Measurements from ENCODE around the gene LIN9. TPM values are rescaled to one million over a fixed set of nuclear protein-coding genes. Genes with fewer than 3 reads are reported as not detected.

Gene LIN9
- total and polyA plus RNA-seq, 2 of the 13 experiments (the other 11 are each of a cell fraction or from before 2014, with no cell fraction given): 3.0 to 10.0 TPM

DNA sequence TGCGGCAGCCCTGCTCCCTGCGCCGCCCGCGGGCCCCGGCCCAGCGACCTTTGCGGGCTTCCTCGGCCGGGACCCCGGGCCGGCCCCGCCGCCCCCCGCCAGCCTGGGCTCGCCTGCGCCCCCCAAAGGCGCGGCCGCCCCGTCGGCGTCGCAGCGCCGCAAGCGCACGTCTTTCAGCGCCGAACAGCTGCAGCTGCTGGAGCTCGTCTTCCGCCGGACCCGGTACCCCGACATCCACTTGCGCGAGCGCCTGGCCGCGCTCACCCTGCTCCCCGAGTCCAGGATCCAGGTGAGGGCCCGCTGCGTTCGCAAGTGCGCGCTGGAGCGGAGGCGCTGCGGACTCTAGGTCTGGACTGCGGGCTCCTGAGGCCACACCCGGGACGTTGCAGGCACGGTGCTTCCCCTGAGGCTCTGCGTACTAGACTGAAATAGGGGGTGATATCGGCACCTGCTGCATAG, 85.1 kb downstream of the LIN9 start (continued):
- TF ChIP-seq, protein P1, sequence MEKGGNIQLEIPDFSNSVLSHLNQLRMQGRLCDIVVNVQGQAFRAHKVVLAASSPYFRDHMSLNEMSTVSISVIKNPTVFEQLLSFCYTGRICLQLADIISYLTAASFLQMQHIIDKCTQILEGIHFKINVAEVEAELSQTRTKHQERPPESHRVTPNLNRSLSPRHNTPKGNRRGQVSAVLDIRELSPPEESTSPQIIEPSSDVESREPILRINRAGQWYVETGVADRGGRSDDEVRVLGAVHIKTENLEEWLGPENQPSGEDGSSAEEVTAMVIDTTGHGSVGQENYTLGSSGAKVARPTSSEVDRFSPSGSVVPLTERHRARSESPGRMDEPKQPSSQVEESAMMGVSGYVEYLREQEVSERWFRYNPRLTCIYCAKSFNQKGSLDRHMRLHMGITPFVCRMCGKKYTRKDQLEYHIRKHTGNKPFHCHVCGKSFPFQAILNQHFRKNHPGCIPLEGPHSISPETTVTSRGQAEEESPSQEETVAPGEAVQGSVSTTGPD (CRISPR knock-in tag; IDR thresholded peaks at IDR 0.05): no peak
- TF ChIP-seq ZNF451 (CRISPR knock-in tag; IDR thresholded peaks at IDR 0.05): no peak
- no peak for TF ChIP-seq ZNF589 (CRISPR knock-in tag; conservative IDR thresholded peaks at IDR 0.05)
- no peak for TF ChIP-seq NFKBIZ (CRISPR knock-in tag; IDR thresholded peaks at IDR 0.05)
- no peak for TF ChIP-seq ZNF431 (CRISPR knock-in tag; IDR thresholded peaks at IDR 0.05; ENCODE audit: borderline replicate concordance, low read depth)
- no peak for TF ChIP-seq CEBPG (CRISPR knock-in tag; IDR thresholded peaks at IDR 0.05)
- no peak for TF ChIP-seq ZSCAN30 (CRISPR knock-in tag; IDR thresholded peaks at IDR 0.05)
- peak; percentile 97 for TF ChIP-seq HNRNPLL (IDR thresholded peaks at IDR 0.05; ENCODE audit: low read depth, low read length, poor library complexity, severe bottlenecking)
- TF ChIP-seq, protein P2, sequence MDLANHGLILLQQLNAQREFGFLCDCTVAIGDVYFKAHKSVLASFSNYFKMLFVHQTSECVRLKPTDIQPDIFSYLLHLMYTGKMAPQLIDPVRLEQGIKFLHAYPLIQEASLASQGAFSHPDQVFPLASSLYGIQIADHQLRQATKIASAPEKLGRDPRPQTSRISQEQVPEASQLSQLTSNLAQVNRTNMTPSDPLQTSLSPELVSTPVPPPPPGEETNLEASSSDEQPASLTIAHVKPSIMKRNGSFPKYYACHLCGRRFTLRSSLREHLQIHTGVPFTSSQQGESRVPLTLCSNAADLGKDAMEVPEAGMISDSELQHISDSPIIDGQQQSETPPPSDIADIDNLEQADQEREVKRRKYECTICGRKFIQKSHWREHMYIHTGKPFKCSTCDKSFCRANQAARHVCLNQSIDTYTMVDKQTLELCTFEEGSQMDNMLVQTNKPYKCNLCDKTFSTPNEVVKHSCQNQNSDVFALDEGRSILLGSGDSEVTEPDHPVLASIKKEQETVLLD (CRISPR knock-in tag; IDR thresholded peaks at IDR 0.05; ENCODE audit: low read depth): no peak
- no peak for TF ChIP-seq ZNF17 (CRISPR knock-in tag; IDR thresholded peaks at IDR 0.05)
- TF ChIP-seq ZNF12 (CRISPR knock-in tag; IDR thresholded peaks at IDR 0.05): no peak
- TF ChIP-seq, protein P3, sequence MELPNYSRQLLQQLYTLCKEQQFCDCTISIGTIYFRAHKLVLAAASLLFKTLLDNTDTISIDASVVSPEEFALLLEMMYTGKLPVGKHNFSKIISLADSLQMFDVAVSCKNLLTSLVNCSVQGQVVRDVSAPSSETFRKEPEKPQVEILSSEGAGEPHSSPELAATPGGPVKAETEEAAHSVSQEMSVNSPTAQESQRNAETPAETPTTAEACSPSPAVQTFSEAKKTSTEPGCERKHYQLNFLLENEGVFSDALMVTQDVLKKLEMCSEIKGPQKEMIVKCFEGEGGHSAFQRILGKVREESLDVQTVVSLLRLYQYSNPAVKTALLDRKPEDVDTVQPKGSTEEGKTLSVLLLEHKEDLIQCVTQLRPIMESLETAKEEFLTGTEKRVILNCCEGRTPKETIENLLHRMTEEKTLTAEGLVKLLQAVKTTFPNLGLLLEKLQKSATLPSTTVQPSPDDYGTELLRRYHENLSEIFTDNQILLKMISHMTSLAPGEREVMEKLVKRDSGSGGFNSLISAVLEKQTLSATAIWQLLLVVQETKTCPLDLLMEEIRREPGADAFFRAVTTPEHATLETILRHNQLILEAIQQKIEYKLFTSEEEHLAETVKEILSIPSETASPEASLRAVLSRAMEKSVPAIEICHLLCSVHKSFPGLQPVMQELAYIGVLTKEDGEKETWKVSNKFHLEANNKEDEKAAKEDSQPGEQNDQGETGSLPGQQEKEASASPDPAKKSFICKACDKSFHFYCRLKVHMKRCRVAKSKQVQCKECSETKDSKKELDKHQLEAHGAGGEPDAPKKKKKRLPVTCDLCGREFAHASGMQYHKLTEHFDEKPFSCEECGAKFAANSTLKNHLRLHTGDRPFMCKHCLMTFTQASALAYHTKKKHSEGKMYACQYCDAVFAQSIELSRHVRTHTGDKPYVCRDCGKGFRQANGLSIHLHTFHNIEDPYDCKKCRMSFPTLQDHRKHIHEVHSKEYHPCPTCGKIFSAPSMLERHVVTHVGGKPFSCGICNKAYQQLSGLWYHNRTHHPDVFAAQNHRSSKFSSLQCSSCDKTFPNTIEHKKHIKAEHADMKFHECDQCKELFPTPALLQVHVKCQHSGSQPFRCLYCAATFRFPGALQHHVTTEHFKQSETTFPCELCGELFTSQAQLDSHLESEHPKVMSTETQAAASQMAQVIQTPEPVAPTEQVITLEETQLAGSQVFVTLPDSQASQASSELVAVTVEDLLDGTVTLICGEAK (IDR thresholded peaks at IDR 0.05): no peak
- TF ChIP-seq, protein P3 (CRISPR knock-in tag; IDR thresholded peaks at IDR 0.05): no peak
- no peak for TF ChIP-seq ZNF496 (CRISPR knock-in tag; IDR thresholded peaks at IDR 0.05; ENCODE audit: insufficient replicate concordance)
- no peak for TF ChIP-seq ZNF660 (CRISPR knock-in tag; IDR thresholded peaks at IDR 0.05; ENCODE audit: borderline replicate concordance, low read depth)
- no peak for TF ChIP-seq ZNF383 (CRISPR knock-in tag; IDR thresholded peaks at IDR 0.05; ENCODE audit: borderline replicate concordance)
- TF ChIP-seq, protein P4, sequence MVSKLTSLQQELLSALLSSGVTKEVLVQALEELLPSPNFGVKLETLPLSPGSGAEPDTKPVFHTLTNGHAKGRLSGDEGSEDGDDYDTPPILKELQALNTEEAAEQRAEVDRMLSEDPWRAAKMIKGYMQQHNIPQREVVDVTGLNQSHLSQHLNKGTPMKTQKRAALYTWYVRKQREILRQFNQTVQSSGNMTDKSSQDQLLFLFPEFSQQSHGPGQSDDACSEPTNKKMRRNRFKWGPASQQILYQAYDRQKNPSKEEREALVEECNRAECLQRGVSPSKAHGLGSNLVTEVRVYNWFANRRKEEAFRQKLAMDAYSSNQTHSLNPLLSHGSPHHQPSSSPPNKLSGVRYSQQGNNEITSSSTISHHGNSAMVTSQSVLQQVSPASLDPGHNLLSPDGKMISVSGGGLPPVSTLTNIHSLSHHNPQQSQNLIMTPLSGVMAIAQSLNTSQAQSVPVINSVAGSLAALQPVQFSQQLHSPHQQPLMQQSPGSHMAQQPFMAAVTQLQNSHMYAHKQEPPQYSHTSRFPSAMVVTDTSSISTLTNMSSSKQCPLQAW (CRISPR knock-in tag; IDR thresholded peaks at IDR 0.05): 0 out of 2 replicates have a peak, but pooled peaks have one; percentile 25
